Muscle layer of duodenum (tissue), 2 donors: Measurements from ENCODE around the gene SEC24C.
"Not testable (repeated sequence)": the region's sequence is repeated elsewhere in the genome, so short reads cannot be mapped to it uniquely, and the experiment has no call there.

Source experiments
- H3K27ac ChIP-seq: one replicate; pipeline ENCODE4 v1.7.0; 2013; ENCODE audit warnings: mild to moderate bottlenecking, low read length
- H3K27me3 ChIP-seq: one replicate; pipeline ENCODE4 v1.7.0; 2013; ENCODE audit warnings: low read depth, mild to moderate bottlenecking, control low read depth, low read length
- H3K36me3 ChIP-seq, 2 donors: one replicate each; pipeline ENCODE4 v1.7.0; 2013; ENCODE audit warnings: low read length in 2 of 2, control low read depth in 1 of 2, mild to moderate bottlenecking in 1 of 2; ENCODE audit not compliant: insufficient read depth in 2 of 2, control insufficient read depth in 1 of 2
- H3K4me1 ChIP-seq, 2 donors: one replicate each; pipeline ENCODE4 v1.7.0; 2013; ENCODE audit warnings: low read length in 2 of 2, mild to moderate bottlenecking in 2 of 2, control low read depth in 1 of 2, moderate library complexity in 1 of 2; ENCODE audit not compliant: insufficient read depth in 2 of 2, control insufficient read depth in 1 of 2
- H3K4me3 ChIP-seq, 2 donors: one replicate each; pipeline ENCODE4 v1.7.0; 2013; ENCODE audit warnings: low read length in 2 of 2, low read depth in 1 of 2, mild to moderate bottlenecking in 1 of 2
- H3K9me3 ChIP-seq, 2 donors: one replicate each; pipeline ENCODE4 v1.7.0; 2013; ENCODE audit warnings: low read length in 2 of 2, control low read depth in 1 of 2, mild to moderate bottlenecking in 1 of 2; ENCODE audit not compliant: control insufficient read depth in 1 of 2
- donor health status: healthy.

Gene SEC24C

DNA sequence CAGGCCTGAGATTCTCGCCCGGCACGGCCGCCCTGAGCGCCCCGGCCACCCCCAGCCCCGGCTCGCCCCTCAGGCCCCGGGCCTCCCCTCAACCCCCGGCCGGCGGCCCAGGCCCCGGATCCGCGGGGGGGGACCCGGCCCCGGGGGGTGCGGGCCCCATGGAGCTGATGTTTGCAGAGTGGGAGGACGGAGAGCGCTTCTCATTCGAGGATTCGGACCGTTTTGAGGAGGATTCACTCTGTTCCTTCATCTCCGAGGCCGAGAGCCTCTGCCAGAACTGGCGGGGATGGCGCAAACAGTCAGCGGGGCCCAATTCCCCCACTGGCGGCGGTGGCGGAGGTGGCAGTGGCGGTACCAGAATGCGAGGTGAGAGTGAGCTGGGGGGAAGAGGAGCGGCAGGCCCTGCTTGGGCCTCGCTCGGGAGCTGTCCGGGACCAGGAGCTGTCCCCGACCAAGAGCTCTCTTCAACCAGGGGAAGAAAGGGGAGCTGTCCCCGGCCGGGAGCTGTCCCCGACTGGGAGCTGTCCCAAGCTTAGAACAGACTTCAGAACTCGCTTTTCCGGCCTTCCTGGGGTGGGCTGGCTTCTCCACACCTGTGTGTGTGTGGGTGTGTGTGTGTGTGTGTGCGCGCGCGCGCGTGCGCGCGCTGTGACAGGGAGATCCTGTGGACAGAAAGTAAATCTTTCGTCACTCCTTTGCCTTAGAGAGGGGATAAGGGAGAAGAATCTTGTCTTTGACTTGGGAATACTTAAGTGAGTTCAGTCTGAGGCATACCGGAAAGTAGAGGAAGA is 41.7 kb downstream of the SEC24C start:
- Histone ChIP-seq H3K27me3 (no peaks in the 10 kb centered on the region), H3K4me3 (peak overlapping the region; percentile 77 to 94), H3K27ac (peak overlapping the region; percentile 83), H3K4me1 (peaks cover 9 to 46% of the 10 kb centered on the region in 2 donors), H3K36me3 (peaks cover 17 to 22% of the 10 kb centered on the region in 2 donors), H3K9me3 (no peaks in the 10 kb centered on the region)

DNA sequence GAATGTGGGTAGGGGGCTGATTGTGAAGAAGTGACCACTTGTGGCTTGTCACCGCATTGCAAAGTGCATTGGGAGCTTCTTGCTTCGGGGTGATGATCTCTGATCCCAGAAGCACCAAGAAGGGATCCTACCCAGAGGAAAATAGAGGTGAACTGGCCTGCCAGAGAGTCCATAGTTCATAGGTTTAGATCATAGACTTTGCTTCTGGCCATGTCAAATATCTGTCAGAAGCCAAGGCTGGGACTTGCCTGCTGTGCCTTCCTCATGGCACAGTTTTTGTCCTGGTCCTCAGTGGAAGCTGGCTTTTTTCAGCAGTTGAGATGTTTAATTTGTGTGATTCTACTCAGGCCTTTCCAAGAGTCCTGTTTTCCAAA is 42.3 kb downstream of the SEC24C start:
- Histone ChIP-seq H3K4me1 (peaks cover 5 to 40% of the 10 kb centered on the region in 2 donors), H3K9me3 (no peaks in the 10 kb centered on the region), H3K27me3 (no peaks in the 10 kb centered on the region), H3K36me3 (peaks cover 23 to 28% of the 10 kb centered on the region in 2 donors), H3K27ac (peak overlapping the region; percentile 83), H3K4me3 (peak overlapping the region; percentile 77 to 94)

- H3K9me3 ChIP-seq, H3K27ac ChIP-seq, H3K27me3 ChIP-seq: not testable (repeated sequence)
- Histone ChIP-seq H3K4me1 (peaks cover 5 to 40% of the 10 kb centered on the region in 2 donors), H3K4me3 (peak overlapping the region in 1 of 2 donors; percentile 94), H3K36me3 (peaks cover 30 to 35% of the 10 kb centered on the region in 2 donors)
Measured at GRCh38 chr10:73787031-73787800, 43.0 kb downstream of the SEC24C start.

DNA sequence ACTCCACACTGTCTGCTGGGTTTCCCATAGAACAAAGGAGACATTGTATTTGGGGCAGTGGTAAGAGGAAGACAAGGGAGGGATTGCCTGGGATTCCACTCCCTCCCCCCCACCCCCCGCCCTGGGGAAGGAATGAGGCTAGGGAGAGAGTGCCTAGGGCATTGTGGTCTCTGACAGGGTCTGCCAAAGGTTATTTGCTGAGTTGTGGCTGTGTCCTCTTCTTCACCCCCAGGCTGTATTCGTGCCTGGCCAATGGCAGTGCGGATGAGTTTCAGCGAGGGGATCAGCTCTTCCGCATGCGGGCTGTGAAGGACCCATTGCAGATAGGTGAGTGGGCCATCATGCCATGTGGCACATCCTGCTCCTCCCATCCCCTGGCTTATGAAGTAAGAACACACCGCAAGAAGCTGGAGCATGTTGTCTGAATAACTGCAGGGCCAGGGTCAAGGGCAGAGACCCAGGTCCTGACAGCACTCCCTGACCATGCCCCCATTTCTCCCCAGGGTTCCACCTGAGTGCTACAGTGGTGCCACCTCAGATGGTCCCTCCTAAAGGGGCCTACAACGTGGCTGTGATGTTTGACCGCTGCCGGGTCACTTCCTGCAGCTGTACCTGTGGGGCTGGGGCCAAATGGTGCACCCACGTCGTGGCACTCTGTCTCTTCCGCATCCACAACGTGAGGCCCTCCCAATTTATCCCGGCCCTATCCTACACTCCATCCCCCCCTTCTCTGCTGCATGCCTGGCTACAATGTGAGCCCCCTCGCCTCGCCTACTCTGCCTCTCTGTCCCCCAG is 44.9 kb downstream of the SEC24C start:
- Histone ChIP-seq H3K4me1 (peaks cover 5 to 31% of the 10 kb centered on the region in 2 donors), H3K4me3 (no peak overlapping the region), H3K27ac (no peak overlapping the region), H3K27me3 (no peaks in the 10 kb centered on the region), H3K36me3 (peaks cover 48 to 53% of the 10 kb centered on the region in 2 donors), H3K9me3 (no peaks in the 10 kb centered on the region)

DNA sequence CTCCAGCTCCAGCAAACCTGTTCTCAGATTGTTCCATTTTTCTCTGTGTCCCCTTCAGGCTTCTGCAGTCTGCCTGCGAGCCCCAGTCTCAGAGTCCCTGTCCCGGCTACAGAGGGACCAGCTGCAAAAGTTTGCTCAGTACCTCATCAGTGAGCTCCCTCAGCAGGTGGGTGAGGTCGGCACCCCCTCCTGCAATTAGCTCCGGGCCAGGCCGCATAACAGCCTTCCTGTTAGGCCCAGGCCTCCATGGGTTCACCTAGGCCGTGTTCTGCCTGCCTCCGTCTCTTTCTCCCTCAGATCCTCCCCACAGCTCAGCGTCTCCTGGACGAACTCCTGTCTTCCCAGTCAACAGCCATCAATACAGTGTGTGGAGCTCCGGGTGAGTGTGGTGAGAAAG is 45.5 kb downstream of the SEC24C start:
- Histone ChIP-seq H3K36me3 (peaks cover 54 to 59% of the 10 kb centered on the region in 2 donors), H3K27ac (no peak overlapping the region), H3K27me3 (no peaks in the 10 kb centered on the region), H3K4me1 (peaks cover 4 to 28% of the 10 kb centered on the region in 2 donors), H3K4me3 (no peak overlapping the region), H3K9me3 (no peaks in the 10 kb centered on the region)

DNA sequence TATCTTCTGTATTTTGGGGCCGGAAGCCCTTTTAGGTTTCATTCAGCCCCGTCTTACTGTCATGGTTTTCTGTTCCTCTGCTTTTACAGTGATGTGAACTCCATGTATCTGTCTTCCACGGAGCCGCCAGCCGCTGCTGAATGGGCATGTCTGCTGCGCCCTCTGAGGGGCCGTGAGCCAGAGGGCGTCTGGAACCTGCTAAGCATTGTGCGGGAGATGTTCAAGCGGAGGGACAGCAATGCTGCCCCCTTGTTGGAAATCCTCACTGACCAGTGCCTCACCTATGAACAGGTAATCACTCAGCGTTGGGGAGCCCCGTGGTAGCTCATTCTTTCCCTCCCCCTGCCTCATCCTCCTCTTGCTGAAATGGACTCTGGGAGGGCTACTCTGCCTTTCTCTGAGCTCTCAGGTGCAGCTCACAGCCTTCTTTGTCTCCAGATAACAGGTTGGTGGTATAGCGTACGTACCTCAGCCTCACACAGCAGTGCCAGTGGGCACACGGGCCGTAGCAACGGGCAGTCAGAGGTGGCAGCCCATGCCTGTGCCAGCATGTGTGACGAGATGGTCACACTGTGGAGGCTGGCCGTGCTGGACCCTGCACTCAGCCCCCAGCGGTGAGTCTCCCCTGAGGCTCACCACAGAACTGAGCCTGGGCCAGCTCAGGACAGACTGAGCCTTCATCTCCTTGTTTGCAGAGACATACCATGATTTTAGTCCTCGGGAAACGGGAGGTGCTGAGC is 46.9 kb downstream of the SEC24C start:
- H3K27me3 ChIP-seq, result no peaks in the 10 kb centered on the region
- H3K4me3 ChIP-seq, result no peak overlapping the region
- H3K27ac ChIP-seq, result no peak overlapping the region
- H3K9me3 ChIP-seq, result no peaks in the 10 kb centered on the region
- H3K36me3 ChIP-seq, result peaks cover 61 to 71% of the 10 kb centered on the region in 2 donors
- H3K4me1 ChIP-seq, result peaks cover 0 to 23% of the 10 kb centered on the region in 2 donors

- no peaks in the 10 kb centered on the region for H3K9me3 ChIP-seq
- no peak overlapping the region for H3K4me3 ChIP-seq
- no peak overlapping the region for H3K27ac ChIP-seq
- no peaks in the 10 kb centered on the region for H3K27me3 ChIP-seq
- peaks cover 69 to 77% of the 10 kb centered on the region in 2 donors for H3K36me3 ChIP-seq
- peaks cover 0 to 14% of the 10 kb centered on the region in 2 donors for H3K4me1 ChIP-seq
Measured at GRCh38 chr10:73791871-73792400, 47.8 kb downstream of the SEC24C start.

- no peak overlapping the region for H3K4me3 ChIP-seq
- H3K9me3 ChIP-seq, result no peaks in the 10 kb centered on the region
Measured at GRCh38 chr10:73793456-73793855, 49.3 kb downstream of the SEC24C start.

DNA sequence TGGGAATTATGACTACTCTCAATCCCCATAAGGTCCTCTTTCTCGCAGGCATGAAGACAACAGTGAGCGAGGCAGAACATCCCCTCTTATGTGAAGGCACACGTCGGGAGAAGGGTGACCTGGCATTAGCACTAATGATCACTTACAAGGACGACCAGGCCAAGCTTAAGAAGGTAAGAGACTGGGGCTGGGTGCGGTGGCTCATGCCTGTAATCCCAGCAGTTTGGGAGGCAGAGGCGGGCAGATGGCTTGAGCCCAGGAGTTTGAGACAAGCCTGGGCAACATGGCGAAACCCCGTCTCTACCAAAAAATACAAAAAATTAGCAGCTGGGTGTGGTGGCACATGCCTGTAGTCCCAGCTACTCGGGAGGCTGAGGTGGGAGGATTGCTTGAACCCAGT is 51.3 kb downstream of the SEC24C start:
- H3K4me3 ChIP-seq, H3K4me1 ChIP-seq, H3K27ac ChIP-seq, H3K27me3 ChIP-seq, H3K9me3 ChIP-seq: not testable (repeated sequence)
- H3K36me3 ChIP-seq, result peaks cover 78 to 90% of the 10 kb centered on the region in 2 donors

More at GRCh38 chr10:73793456-73793855, 49.3 kb downstream of the SEC24C start:
- Histone ChIP-seq H3K27me3 (no peaks in the 10 kb centered on the region), H3K27ac (no peak overlapping the region), H3K4me1 (peaks cover 0 to under 1% of the 10 kb centered on the region in 2 donors), H3K36me3 (peaks cover 84 to 92% of the 10 kb centered on the region in 2 donors)

GRCh38 chr10:73796035-73796434 is 51.9 kb downstream of the SEC24C start:
- not testable (repeated sequence) for H3K27me3 ChIP-seq, H3K4me1 ChIP-seq, H3K9me3 ChIP-seq, H3K4me3 ChIP-seq, H3K27ac ChIP-seq
- H3K36me3 ChIP-seq, result peaks cover 76 to 91% of the 10 kb centered on the region in 2 donors
